HuH-7.5 (cell line): ENCODE measurements around the gene ZBTB42.

Experiments
- DNase-seq: peaks from one replicate; pipeline ENCODE4 v3.0.0; 2011; ENCODE audit warnings: low spot score

ZBTB42 gene

DNA sequence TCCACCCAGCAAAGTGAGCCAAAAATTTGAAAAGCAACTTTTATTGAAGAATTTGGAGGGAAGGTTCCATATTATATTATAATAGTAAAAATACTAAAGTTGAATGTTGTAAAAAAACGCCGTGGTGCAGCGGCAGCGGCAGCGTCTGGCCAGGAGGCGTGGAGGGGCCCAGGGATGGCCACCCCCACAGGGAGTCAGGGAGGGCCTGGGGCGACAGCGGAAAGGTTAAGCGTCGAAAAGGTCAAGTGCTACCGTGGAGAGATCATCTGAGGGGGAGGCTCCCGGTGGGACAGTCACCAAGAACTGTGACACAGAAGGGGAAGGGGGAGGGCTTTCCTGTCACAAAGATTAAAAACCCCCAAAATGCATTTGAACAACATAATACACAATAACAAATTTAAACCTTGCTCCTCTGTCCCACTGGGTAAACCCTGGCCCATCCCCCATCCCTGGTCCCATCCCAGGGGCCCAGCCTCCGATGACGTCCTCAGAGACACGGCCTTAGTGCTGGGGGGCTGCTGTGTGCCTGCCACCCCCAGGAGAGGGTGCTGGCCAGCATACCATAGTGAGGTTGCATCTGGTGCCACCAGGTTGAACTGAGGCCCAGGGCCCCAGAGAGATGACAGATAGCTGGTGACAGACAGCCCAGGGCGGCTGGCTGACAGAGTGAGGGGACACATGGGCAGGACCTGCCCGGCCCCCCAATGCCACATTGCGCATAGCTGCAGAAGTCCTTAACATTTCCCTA lies 31.4 kb upstream of the ZBTB42 start:
- DNase-seq = no peak

DNA sequence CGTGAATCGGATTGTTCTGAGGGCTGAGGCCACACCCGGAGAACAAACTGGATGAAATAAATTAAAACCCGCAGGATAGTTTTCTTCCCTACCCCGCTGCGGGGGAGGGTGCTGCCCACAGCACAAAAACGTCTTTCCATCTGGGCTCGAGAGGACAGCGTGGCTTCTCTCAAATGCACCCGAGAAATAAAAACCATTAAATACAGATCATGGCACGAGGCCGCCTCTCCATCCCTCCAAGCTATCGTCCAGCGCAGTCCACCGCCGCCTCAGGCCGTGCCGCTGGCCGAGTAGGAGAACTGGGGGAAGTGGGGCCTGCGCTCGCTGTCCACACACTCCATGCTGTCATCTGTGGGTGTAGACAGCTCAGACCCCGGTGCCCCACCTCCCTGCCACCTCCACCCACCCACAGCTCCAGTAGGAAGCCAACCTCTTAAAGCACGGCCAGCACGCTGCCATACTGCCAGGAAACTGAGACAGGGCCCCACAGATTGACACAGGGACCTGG lies 30.8 kb upstream of the ZBTB42 start:
- no peak for DNase-seq

DNA sequence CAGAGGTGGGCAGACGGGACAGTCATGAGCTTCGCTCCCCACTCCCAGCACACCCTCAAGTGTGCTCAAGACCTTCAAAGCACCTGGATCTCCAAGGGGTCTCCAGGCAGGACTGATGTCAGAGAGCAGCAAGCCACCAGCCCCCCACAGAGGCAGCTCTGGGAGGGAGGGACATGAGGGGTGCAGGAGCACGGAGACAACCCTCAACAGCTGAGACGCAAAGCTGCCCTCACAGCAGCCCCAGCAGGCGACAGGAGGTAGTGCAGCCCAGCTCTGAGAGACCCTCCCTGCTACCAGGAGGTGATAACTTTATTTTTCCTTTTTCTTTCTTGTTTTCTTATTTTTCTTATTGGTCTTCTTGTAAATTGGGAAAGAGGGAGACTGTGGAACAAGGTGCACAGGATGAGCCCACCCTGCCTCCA lies 30.0 kb upstream of the ZBTB42 start:
- no peak for DNase-seq

DNA sequence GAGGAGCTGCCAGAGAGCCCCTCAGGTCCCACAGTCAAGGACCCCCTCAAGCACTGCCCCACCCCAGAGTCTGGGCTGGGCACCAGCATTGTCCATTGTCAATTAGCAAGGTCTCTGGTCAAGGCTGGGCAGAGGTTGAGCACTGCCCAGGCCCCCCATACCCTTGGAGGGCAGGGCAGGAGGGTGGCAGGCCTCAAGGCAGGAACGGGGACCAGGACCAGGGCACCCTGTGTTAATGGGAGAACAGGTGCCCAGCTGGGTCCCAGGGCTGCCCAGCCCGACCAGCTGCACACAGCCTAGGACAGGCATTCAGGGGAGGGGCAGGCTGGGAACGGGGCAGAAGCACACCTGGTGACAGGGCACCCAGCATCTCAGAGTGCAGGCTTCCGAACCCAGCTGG lies 29.5 kb upstream of the ZBTB42 start:
- DNase-seq = no peak

DNA sequence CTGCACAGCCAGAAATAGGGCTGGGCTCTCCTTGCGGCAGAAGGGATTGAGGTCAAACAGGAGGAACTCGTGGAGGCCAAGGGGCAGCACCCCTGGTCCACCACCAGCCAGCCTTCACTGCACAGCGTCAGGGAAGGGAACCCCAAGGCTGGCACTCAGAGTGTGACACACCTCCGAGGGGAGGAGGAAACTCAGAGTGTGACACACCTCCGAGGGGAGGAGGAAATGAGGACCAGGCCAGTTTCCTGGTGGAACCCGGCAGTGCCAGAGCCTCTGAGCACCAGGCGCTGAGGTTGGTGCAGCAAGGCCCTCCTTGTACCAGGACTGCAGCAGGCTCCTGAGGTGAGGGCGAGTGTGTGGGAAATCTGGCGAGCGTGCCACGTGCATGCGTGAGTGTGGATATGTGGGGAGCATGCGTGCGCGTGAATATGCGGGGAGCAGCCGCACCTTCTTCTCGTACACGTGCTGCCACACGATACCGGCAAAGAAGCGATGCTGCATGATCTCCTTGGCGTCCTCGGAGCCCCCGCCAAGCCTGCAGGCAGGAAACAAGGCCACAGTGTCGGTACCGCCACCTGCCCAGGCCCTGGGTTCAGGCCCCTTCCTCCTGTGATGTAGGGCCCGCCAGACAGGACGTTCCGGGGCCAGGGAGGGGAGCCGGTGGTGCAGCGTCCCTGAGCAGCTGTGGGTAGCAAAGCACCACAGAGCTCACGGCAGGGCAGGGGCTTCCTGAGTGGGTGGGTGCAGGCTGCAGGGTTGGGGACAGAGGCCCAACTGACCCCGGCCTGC lies 28.8 kb upstream of the ZBTB42 start:
- no peak for DNase-seq

DNA sequence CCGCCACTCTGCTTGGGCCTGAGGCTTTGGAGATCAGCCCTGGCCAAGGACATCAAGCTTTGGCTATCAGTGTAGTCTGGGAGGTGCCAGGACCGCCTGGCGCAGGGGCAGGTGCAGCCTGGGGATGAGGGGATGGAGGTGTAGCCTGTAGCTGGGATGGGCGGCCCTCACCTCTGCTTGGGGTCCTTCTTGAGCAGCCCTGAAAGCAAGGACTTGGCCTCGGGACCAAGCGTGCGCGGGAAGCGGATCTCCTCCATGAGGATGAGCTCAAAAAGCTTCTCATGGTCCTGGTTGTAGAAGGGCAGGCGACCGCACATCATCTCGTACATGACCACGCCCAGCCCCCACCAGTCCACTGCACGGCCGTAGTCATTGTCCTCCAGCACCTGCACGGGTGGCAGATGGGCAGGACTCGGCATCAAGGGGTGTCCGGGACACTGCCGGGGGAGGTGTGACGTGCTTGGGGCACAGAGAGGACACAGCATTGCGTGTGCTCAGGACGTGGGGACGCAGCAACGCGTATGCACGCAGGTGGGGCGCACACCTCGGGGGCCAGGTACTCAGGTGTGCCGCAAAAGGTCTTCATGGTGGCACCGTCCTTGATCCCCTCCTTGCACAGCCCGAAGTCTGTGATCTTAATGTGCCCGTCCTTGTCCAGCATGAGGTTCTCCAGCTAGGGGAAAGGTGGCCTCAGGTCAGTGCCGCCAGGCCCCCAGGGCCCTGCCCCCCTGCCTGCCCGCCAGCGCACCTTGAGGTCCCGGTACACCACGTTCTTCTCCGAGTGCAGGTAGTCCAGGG lies 28.0 kb upstream of the ZBTB42 start:
- no peak for DNase-seq

DNA sequence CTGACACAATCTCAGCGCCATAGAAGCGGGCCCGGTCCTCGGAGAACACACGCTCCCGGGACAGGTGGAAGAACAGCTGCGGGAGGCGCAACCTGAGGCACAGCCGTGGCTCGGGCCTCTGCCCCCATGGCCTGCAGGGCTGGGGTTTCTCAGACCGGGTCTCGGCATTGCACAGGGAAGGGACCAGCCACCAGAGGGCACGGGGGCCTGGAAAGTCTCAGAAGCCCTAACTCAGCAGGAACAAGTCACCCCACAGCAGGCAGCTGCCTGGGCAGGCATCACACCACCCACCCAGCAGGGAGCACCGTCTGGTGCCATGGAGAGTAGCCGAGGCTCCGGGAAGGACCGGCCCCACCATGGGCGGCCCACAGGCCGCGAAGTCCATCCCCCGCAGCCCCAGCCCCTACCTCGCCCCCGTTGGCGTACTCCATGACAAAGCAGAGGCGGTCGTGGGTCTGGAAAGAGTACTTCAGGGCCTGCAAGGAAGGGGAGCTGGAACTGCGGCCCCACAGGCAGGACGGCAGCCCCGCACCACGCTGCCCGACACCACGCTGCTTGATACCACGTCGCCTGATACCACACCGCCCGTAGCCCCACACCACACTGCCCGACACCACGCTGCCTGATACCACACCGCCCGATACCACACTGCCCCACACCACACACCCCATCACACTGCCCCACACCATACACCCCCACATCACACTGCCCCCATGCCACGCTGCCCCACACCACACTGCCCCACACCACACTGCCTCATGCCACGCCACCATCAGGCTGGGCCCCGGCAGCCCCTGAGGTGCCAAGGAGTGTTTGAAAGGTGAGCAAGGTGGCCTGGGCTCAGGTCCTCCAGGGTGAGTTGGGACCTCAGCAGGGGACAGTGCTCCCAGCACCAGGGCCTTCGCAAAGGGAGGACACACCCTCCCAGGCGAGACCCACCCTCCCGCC lies 27.1 kb upstream of the ZBTB42 start:
- DNase-seq = no peak

DNA sequence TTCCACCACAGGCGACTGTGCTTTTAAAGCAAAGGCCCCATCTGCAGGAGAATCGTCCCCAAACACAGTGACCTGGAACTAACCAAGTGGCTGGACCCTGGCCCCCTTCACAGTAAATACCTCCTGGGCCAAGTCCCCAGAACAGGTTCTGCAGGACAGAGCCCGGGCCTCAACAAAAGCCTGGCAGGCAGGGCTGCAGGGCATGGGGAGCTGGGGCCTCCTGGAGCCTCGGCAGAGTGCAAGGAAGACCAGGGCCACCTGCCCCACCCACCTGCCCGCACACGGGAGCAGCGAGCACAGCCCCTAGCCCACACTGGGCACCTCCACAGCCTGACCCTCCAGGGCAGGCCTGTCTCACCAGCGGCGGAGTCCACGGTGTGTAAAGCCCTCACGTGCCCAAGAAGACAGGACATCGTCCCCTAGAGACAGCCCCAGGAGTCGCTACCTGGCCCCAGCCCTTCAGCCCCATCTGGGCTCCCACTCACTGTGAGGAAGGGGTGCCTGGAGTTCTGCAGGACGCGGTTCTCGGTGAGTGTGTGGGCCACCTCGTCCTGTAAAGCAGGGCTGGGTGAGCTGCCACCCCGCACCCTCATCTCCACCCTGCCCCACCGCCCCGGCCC lies 26.3 kb upstream of the ZBTB42 start:
- no peak for DNase-seq

DNA sequence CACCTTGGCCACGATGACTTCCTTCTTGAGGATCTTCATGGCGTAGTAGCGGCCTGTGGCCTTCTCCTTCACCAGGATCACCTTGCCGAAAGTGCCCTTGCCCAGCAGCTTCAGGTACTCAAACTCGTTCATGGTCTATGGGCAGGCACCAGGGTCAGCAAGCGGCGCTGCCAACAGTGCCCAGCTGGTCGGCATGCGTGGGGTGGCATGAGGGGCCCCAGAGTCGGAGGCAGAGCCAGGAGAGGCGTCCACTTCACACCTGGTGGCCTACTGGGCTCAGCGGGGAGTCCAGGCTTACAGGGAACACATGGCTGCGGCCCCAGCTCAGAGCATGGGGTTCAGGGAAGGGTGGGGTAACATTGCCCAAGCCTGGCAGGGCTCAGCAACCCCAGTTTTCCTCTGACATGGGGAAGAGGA lies 25.8 kb upstream of the ZBTB42 start:
- no peak for DNase-seq

DNA sequence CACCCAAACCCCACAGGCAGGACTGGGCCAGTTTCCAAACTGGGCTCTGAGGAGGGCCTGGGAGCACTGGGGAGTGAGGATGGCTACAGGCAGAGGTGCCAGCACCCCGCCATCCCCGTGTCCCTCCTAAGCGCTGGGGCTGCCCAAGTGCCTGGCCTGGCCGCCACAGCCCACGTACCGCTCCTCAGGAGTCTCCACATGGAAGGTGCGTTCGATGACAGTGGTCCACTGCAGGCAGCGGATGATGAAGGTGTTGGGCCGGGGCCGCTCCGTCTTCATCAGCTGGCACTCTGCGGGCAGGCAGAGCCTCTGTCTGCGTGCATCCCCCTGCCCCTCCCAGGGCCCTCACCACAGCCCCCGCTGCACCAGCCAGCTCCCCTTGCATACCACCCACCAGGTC lies 24.4 kb upstream of the ZBTB42 start:
- no peak for DNase-seq

DNA sequence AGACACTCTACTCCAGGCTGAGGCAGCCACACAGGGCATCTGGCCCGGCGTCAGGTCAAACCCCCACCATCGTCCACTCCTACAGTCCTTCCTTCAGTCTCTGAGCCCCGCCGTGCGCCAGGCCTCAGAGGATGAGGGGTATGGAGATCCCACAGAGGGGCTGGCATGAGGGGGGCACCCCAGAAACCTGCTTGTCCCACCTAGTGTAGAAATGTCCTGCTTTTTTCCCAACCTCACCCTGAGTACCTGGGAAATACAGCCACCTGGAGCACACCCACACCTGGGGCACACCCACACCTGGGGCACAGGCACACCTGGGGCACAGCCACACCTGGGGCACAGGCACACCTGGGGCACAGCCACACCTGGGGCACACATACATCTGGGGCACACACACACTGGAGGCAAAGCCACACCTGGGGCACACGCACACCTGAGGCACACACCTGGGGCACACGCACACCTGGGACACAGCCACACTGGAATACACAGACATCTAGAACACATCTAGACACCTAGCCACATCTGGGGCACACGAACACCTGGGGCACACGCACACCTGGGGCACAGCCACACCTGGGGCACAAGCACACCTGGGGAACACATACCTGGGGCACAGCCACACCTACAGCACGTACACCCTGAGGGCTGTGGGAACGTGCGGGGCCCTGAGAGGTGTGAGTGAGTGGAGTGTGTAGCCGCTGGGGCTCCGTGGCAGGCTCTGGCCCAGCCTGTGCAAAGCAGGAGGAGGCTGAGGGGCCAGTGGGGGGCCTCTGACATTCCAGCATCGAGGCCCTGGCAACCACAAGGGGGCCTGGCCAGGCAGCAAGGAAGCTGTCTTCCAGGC lies 23.7 kb upstream of the ZBTB42 start:
- DNase-seq = no peak

DNA sequence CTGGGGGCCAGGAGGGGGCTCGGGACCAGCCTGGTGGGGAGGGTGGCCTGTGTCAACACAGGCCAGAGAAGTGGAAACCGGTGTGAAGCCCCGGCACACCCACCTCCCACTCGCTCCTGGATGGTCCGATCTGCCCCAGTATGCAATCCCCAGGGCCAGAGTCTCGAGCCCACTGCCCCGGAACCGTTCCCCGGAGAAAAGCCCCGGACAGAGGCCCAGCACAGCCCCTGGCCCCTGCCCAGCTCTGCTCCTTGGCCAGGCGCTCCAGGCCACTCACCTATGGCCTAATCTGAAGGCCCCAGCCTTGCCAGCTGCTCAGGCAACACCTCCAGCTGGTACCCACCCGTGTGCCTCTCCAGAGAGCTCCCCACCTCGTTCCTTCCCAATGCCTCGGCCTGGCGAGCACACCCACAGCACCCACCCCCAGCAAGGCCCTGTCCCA lies 23.1 kb upstream of the ZBTB42 start:
- no peak for DNase-seq

DNA sequence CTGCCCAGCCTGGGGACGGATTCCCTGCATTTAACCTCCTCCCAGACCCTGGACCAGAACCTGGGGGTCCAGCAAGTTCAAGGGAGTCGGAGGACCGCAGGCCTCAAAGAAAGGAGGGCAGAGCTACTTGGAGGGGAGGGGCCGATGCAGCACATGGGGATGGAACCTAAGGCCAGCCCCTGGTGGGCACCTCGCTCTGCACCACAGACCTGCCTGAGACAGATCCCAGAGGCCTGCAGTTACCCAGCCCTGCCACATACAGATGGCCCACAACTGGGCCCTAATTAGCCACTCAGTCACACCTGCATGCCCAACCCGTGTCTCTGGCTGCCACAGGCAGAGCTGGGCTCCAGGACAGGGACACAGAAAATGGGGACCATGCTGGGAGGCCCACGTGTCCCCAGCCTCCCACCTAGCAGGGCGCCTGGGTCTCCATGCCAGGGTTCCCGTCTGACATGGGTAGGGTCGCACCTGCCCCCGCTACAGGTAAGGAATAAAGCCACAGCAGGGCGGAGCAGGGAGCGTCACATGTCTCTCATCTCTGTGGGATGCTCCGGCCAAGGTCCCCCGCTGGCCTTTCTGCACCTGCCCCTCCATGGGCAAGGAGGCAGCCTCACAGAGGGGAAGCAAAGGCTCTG lies 22.1 kb upstream of the ZBTB42 start:
- no peak for DNase-seq

DNA sequence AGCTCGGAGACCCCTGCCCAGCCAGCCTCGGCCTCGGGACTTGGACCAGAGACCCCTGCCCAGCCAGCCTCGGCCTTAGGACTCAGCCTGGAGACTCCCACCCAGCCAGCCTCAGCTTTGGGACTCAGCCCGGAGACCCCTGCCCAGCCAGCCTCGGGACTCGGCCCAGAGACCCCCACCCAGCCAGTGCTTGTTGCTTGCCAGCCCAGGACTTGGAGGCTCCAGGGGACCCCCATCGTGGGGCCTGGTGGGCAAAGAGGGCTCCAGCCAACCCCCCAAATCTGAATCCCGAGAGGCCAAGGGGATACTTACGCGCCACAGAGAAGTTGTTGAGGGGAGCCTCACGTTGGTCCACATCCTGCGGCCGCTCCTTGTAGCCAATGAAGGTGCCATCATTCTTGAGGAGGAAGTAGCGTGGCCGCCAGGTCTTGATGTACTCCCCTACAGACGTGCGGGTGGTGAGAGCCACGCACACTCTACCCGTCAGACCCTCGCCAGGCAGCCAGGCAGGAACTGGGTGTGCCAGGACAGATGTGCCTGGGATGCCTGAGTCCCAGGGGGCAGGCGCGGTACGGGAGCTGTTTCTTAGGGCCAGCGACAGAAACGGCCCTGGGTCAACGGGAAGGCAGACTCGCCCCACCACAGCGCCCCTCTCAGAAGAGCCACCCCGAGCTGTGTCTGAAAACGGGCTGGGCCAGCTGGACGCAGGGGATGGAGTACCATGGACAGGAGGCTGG lies 21.0 kb upstream of the ZBTB42 start:
- DNase-seq = no peak

DNA sequence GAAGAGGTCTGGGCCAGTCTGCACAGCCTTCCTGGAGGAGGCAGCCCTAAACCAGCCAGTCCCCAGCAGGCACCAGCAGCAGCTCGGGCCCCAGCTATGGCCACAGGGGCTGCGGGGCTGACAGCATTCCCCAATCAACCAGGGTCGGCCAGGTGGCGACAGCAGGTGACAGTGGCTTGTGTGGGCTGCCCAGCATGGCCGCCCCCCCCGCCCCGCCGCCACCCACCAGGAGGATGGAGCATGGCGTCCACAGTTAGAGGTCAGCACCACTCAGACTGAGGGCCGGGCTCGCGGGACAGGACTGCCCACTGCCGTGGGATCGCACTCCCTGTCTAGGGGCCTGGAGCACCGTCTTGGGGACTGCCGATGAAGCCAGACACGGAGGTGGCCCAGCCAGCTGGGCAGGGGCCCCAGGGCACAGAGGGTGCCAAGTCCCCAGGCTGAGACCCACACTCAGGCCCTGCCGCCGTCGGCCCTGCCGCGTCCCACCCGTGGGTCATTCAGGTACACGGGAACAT lies 20.3 kb upstream of the ZBTB42 start:
- no peak for DNase-seq

DNA sequence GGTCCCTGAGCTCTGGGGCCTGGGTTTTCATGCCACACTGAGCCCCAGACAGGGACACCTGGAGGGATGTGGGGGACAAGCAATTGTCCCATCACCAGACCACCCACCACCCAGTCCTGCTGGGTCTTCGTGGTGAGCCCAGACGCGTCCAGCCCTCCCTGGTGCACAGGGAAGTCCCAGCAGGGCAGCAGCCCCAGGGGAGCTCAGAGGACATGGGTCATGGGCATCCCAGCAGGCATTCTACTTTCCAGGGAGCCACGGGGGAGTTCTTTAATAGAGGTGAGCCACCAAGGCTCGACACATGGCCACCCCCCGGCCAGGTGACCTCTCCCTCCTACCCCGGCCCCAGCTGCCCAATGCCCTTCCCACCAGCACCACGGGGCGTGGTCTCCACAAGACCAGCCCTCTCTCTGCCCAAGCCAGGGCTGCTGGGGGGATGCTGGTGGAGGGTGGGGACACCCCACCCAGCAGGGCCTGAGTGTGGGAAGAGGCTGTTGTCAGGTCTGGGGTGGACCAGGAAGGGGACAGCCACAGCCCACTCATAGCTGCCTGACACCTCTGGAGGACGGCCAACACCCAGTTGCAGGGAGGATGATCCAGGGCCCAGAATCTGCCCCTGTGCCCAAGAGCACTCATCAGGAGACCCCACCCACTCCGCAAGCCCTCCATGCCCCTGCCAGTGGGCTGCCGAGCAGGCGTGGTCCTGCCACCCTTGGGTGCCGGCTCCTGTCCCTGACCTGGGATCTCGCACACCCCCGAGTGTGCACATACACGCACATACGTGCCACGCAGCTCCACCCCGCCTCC lies 19.4 kb upstream of the ZBTB42 start:
- DNase-seq = no peak

DNA sequence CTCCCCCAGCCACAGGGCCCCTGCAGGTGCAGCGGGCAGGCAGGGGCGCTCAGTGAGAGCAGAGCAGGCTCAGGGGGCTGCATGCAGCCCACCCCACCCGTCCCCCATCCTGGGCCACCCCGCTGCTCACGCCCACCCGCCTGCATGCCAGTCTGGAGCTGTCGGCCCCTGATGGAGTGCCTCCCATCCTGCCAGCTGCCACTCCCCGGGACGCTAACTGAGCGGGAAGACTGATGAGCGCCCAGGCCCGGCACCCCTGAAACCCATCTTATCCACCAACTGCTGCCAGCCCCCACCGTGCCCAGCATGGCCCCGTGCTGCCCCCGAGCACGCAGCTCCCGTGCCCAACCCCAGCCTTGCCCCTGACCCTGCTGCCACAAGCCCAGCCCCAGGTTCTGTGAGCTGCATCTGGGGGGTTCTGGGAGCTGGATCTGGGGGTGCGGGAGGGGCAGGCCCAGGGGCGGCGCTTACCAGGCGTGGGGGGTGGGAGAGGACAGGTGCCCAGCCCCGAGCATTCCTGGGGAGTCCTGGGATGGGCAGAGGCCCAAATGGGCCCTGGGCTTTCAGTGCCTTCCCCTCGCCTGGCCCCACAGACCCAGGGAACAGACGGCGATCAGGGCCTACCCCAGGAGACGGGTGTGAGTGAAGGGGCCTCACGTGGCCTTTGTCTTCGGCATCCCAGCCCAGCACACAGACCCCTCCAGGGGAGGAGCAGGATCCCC lies 18.7 kb upstream of the ZBTB42 start:
- DNase-seq = no peak
